HCT116 (cell line): ENCODE measurements around the gene CHCHD3. TPM values are rescaled to one million over a fixed set of nuclear protein-coding genes. Genes with fewer than 3 reads are reported as not detected.

Experiments used
- ATAC-seq: fragments of 200-7000 bp; cut with Tn5 transposase; 2 replicates; pipeline ENCODE4 v1.9.1; 2020; ENCODE audit warnings: mild to moderate bottlenecking, moderate library complexity
- BruUV-seq: library from RNA; stranded (reverse); fragments of 400-500 nt; replicated peaks from 2 replicates; lab custom pipeline; 2021; lab: Mats Ljungman, UMichigan
- CTCF ChIA-PET: fragments of 300-600 bp; sonication (Branson Sonifier 250); formaldehyde crosslinking; loops from one replicate; lab custom pipeline; 2021; ENCODE audit warnings: antibody characterized with exemption; lab: Charles Lee
- POLR2A ChIA-PET: fragments of 300-600, 350-600 bp; sonication (Branson Sonifier 250); formaldehyde crosslinking; loops from one replicate; lab custom pipeline; 2021; ENCODE audit warnings: antibody characterized with exemption; lab: Charles Lee
- RAD21 ChIA-PET, 2 experiments: fragments of 300-600 bp; sonication (Branson Sonifier 250); formaldehyde crosslinking; loops; one replicate each; lab custom pipeline; 2023; ENCODE audit warnings: low total read pairs in 2 of 2; ENCODE audit not compliant: uncharacterized antibody in 2 of 2, unreplicated experiment in 2 of 2, low non-redundant PET in 1 of 2; lab: Charles Lee
- DNase-seq: peaks from one replicate; pipeline ENCODE4 v3.0.0-alpha.2; 2010; ENCODE audit warnings: low read depth, low spot score
- H2AFZ ChIP-seq: fragments of 200-600 bp; shearing (Covaris generic), sonication (generic); 2 replicates; pipeline ENCODE4 v1.6.1; 2017; ENCODE audit warnings: low read depth, mixed run types, mixed read lengths, antibody characterized with exemption, low read length; ENCODE audit not compliant: poor library complexity, severe bottlenecking
- H3K27ac ChIP-seq: 2 replicates; pipeline ENCODE4 v1.5.1; 2012; ENCODE audit warnings: low read depth, low read length
- H3K27me3 ChIP-seq: fragments of 200-600 bp; sonication (generic); 2 replicates; pipeline ENCODE4 v1.6.1; 2016; ENCODE audit warnings: mixed run types, low read length, mixed read lengths; ENCODE audit not compliant: insufficient read depth
- H3K36me3 ChIP-seq, 2 experiments: fragments of 200-500 bp in 1 of 2; fragments of 200-600 bp in 1 of 2; sonication (Bioruptor generic) in 1 of 2; sonication (generic) in 1 of 2; 2 replicates each; pipeline versions ENCODE4 v1.5.1 to v1.6.1; 2014 to 2016; ENCODE audit warnings: low read length in 2 of 2, inconsistent platforms in 1 of 2, mixed read lengths in 1 of 2, mixed run types in 1 of 2; ENCODE audit not compliant: insufficient read depth in 2 of 2, control insufficient read depth in 1 of 2
- H3K4me1 ChIP-seq, 2 experiments: fragments of 200-600 bp in 1 of 2; sonication (generic) in 1 of 2; 2 replicates each; pipeline versions ENCODE4 v1.5.1 to v1.6.1; 2012 to 2017; ENCODE audit warnings: low read length in 2 of 2, inconsistent platforms in 1 of 2, mild to moderate bottlenecking in 1 of 2, mixed read lengths in 1 of 2, mixed run types in 1 of 2, moderate library complexity in 1 of 2; ENCODE audit not compliant: insufficient read depth in 2 of 2, control insufficient read depth in 1 of 2
- H3K4me2 ChIP-seq: fragments of 200-600 bp; sonication (generic); 2 replicates; pipeline ENCODE4 v1.6.1; 2017; ENCODE audit warnings: mixed run types, low read length, mixed read lengths
- H3K4me3 ChIP-seq, 2 experiments: fragments of 200-600 bp in 1 of 2; sonication (generic) in 1 of 2; replicated peaks in 1 of 2; 2 replicates each; pipeline ENCODE4 v1.5.1; 2011 to 2016; ENCODE audit warnings: low read length in 2 of 2, control low read depth in 1 of 2, low read depth in 1 of 2, mild to moderate bottlenecking in 1 of 2, mixed read lengths in 1 of 2, mixed run types in 1 of 2
- H3K79me2 ChIP-seq: fragments of 200-600 bp; sonication (generic); 2 replicates; pipeline ENCODE4 v1.6.1; 2017; ENCODE audit warnings: mild to moderate bottlenecking, mixed run types, low read length, moderate library complexity, mixed read lengths; ENCODE audit not compliant: insufficient read depth
- H3K9ac ChIP-seq: fragments of 200-600 bp; sonication (generic); 2 replicates; pipeline ENCODE4 v1.6.1; 2016; ENCODE audit warnings: low read length, mixed read lengths
- H3K9me2 ChIP-seq: fragments of 200-600 bp; sonication (generic), shearing (Covaris generic); 2 replicates; pipeline ENCODE4 v1.6.1; 2017; ENCODE audit warnings: mixed run types, mild to moderate bottlenecking, moderate library complexity; ENCODE audit not compliant: insufficient read depth
- H3K9me3 ChIP-seq, 2 experiments: fragments of 200-500 bp in 1 of 2; fragments of 200-600 bp in 1 of 2; sonication (Bioruptor generic) in 1 of 2; sonication (generic) in 1 of 2; 2 replicates each; pipeline ENCODE4 v1.6.1; 2014 to 2017; ENCODE audit warnings: low read length in 2 of 2, mixed read lengths in 2 of 2, inconsistent platforms in 1 of 2, low read depth in 1 of 2, mild to moderate bottlenecking in 1 of 2, mixed run types in 1 of 2, moderate library complexity in 1 of 2; ENCODE audit not compliant: control insufficient read depth in 1 of 2, insufficient read depth in 1 of 2
- H4K20me1 ChIP-seq: fragments of 200-600 bp; sonication (generic), shearing (Covaris generic); 2 replicates; pipeline ENCODE4 v1.6.1; 2017; ENCODE audit warnings: mixed run types, mild to moderate bottlenecking, moderate library complexity; ENCODE audit not compliant: insufficient read depth
- CBX3 ChIP-seq: IDR thresholded peaks from 2 replicates; pipeline ENCODE4 v1.6.1; 2012; ENCODE audit warnings: low read depth
- CEBPB ChIP-seq: IDR thresholded peaks from 2 replicates; pipeline ENCODE4 v1.6.1; 2012; ENCODE audit warnings: low read depth
- EGR1 ChIP-seq: IDR thresholded peaks from 2 replicates; pipeline ENCODE4 v1.6.1; 2012; ENCODE audit warnings: low read depth
- ELF1 ChIP-seq: IDR thresholded peaks from 2 replicates; pipeline ENCODE4 v1.6.1; 2012; ENCODE audit warnings: low read depth, borderline replicate concordance
- EZH2 ChIP-seq: fragments of 200-600 bp; sonication (generic); IDR thresholded peaks from 2 replicates; pipeline ENCODE4 v1.6.1; 2017; ENCODE audit warnings: antibody characterized with exemption, mixed run types
- EZH2phosphoT487 ChIP-seq: fragments of 200-600 bp; IDR thresholded peaks from 2 replicates; pipeline ENCODE4 v1.6.1; 2018; ENCODE audit warnings: antibody characterized with exemption, borderline replicate concordance
- JUND ChIP-seq: IDR thresholded peaks from 2 replicates; pipeline ENCODE4 v1.6.1; 2012
- POLR2A ChIP-seq: IDR thresholded peaks from 2 replicates; pipeline ENCODE4 v1.7.0; 2011; ENCODE audit warnings: borderline replicate concordance; ENCODE audit not compliant: insufficient read depth, insufficient read length; ENCODE audit errors: extremely low read depth
- RAD21 ChIP-seq: IDR thresholded peaks from 2 replicates; pipeline ENCODE4 v1.6.1; 2012; ENCODE audit warnings: low read depth, mild to moderate bottlenecking
- SP1 ChIP-seq: IDR thresholded peaks from 2 replicates; pipeline ENCODE4 v1.6.1; 2012; ENCODE audit warnings: low read depth
- SRF ChIP-seq: IDR thresholded peaks from 2 replicates; pipeline ENCODE4 v1.6.1; 2012; ENCODE audit warnings: low read depth
- TCF7L2 ChIP-seq: IDR thresholded peaks from 2 replicates; pipeline ENCODE4 v1.7.0; 2011; ENCODE audit warnings: borderline replicate concordance, inconsistent platforms; ENCODE audit not compliant: insufficient read depth, insufficient read length; ENCODE audit errors: extremely low read depth
- YY1 ChIP-seq: IDR thresholded peaks from 2 replicates; pipeline ENCODE4 v1.6.1; 2011; ENCODE audit warnings: low read length, low read depth, moderate library complexity, mild to moderate bottlenecking; ENCODE audit not compliant: insufficient replicate concordance; ENCODE audit errors: extremely low read depth
- ZFX ChIP-seq: fragments of 450-650 bp; IDR thresholded peaks from 2 replicates; pipeline ENCODE4 v1.6.1; 2017
- ZNF274 ChIP-seq: fragments of 200-500 bp; sonication (Bioruptor generic); IDR thresholded peaks from 2 replicates; pipeline ENCODE4 v1.6.1; 2014; ENCODE audit warnings: mild to moderate bottlenecking, low read depth, low read length, inconsistent platforms
- intact Hi-C: fragments of 100-400 bp; cut with micrococcal nuclease; formaldehyde crosslinking; loops from 2 replicates; pipeline ENCODE4 v1.10.0; 2022
- total RNA-seq: library from RNA; stranded (reverse); gene quantifications from one replicate; pipeline ENCODE4 v1.2.1, GENCODE V29; 2021; ENCODE audit not compliant: unreplicated experiment
- TF ChIP-seq, protein P1 (sequence below): IDR thresholded peaks from 2 replicates; pipeline ENCODE4 v1.6.1; 2012
- TF ChIP-seq, protein P2 (sequence below): IDR thresholded peaks from 2 replicates; pipeline ENCODE4 v1.6.1; 2012
- TF ChIP-seq, protein P3 (sequence below): IDR thresholded peaks from 2 replicates; pipeline ENCODE4 v1.6.1; 2011; ENCODE audit warnings: mild to moderate bottlenecking, low read length, moderate library complexity; ENCODE audit not compliant: insufficient replicate concordance; ENCODE audit errors: extremely low read depth

CHCHD3 gene
- total RNA-seq, 1 experiment from 2014 or later, result 73.5 TPM

DNA sequence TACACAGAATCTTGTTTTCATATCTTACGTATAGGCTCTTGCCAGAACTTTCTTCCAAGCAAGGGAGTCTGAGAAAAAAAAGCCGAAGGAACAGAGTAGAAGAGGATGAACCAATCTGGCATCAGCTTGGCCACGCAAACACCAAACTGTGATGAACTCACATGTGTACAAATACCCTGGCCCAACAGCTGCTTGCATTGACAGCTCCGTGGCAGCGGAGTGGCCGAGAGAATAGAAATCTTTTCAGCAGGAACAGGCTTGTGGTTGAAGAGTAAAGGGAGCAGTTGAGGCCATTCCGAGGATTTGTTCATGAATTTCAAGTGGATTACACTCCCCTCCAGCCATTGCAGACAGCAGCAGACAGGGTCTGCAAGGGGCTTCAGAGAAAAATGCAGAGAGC is 331.8 kb downstream of the CHCHD3 start:
- no peaks in the 10 kb centered on the region; a peak in 1 of 4 replicates for H3K9me3 ChIP-seq
- no peak overlapping the region for H3K9ac ChIP-seq
- H3K9me2 ChIP-seq, result no peaks in the 10 kb centered on the region
- BruUV-seq, result no TSS peak
- ATAC-seq, result no peak
- TF ChIP-seq, protein P1, sequence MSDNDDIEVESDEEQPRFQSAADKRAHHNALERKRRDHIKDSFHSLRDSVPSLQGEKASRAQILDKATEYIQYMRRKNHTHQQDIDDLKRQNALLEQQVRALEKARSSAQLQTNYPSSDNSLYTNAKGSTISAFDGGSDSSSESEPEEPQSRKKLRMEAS, result no peak
- TF ChIP-seq JUND (no peak), POLR2A (no peak), CEBPB (no peak), ZNF274 (no peak), EZH2 (no peak), ZFX (no peak), SRF (no peak), SP1 (no peak), ELF1 (no peak), EZH2phosphoT487 (no peak), YY1 (no peak), CBX3 (no peak), EGR1 (no peak), TCF7L2 (no peak), RAD21 (no peak)
- TF ChIP-seq, protein P2, sequence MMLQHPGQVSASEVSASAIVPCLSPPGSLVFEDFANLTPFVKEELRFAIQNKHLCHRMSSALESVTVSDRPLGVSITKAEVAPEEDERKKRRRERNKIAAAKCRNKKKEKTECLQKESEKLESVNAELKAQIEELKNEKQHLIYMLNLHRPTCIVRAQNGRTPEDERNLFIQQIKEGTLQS, result no peak
- TF ChIP-seq, protein P3, sequence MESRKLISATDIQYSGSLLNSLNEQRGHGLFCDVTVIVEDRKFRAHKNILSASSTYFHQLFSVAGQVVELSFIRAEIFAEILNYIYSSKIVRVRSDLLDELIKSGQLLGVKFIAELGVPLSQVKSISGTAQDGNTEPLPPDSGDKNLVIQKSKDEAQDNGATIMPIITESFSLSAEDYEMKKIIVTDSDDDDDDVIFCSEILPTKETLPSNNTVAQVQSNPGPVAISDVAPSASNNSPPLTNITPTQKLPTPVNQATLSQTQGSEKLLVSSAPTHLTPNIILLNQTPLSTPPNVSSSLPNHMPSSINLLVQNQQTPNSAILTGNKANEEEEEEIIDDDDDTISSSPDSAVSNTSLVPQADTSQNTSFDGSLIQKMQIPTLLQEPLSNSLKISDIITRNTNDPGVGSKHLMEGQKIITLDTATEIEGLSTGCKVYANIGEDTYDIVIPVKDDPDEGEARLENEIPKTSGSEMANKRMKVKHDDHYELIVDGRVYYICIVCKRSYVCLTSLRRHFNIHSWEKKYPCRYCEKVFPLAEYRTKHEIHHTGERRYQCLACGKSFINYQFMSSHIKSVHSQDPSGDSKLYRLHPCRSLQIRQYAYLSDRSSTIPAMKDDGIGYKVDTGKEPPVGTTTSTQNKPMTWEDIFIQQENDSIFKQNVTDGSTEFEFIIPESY, result no peak
- DNase-seq, result no peak
- no peak overlapping the region for H3K4me3 ChIP-seq
- H3K4me1 ChIP-seq, result no peaks in the 10 kb centered on the region
- H3K27me3 ChIP-seq, result peaks cover 16% of the 10 kb centered on the region; the same call in 1 of the 2 replicates
- ChIA-PET CTCF (no interaction called here), POLR2A (no interaction called here), RAD21 (no interaction called here)
- H4K20me1 ChIP-seq, result no peaks in the 10 kb centered on the region
- no peaks in the 10 kb centered on the region for H3K36me3 ChIP-seq
- no peaks in the 10 kb centered on the region for H3K79me2 ChIP-seq
- H3K27ac ChIP-seq, result no peak overlapping the region
- no peak overlapping the region for H3K4me2 ChIP-seq
- intact Hi-C loops, result no loop called here
- H2AFZ ChIP-seq, result no peak overlapping the region
